K562 (cell line): Measurements from ENCODE around the gene BNIP2. TPM values are rescaled to one million over a fixed set of nuclear protein-coding genes. Genes with fewer than 3 reads are reported as not detected.

Experiments used
- ATAC-seq: fragments of 200-7000 bp; cut with Tn5 transposase; 3 replicates; pipeline ENCODE4 v1.9.1; 2020; ENCODE audit warnings: moderate library complexity
- BruUV-seq: library from RNA; stranded (reverse); fragments of 400-500 nt; replicated peaks from 2 replicates; lab custom pipeline; 2021; lab: Mats Ljungman, UMichigan
- CTCF ChIA-PET: fragments of 300-600 bp; formaldehyde crosslinking; extraction: SDS; loops from one replicate; lab custom pipeline; 2021; ENCODE audit warnings: low intra/inter-chr PET ratio; lab: Yijun Ruan, JAX
- POLR2A ChIA-PET: fragments of 300-600, 350-650 bp; sonication (Branson Sonifier 250); formaldehyde crosslinking; extraction: SDS; loops from one replicate; lab custom pipeline; 2021; ENCODE audit warnings: antibody characterized with exemption, inconsistent platforms; lab: Yijun Ruan, JAX
- DNase-seq, 4 experiments: peaks; one replicate each; pipeline versions ENCODE4 v3.0.0 to v3.0.0-alpha.2; 2011 to 2018; ENCODE audit warnings: low spot score in 3 of 4, mixed read lengths in 3 of 4; ENCODE audit errors: extremely low read depth in 1 of 4
- FAIRE-seq: peaks from 2 replicates; lab custom pipeline; 2011; peaks lifted over from hg19 to GRCh38; lab: Jason Lieb, UNC
- H2AFZ ChIP-seq: 2 replicates; pipeline ENCODE4 v1.6.0; 2011; ENCODE audit warnings: low read depth, low read length, control low read depth, inconsistent platforms
- H3K27ac ChIP-seq: fragments of 200-600 bp; 3 replicates; pipeline ENCODE4 v1.8.0; 2011; ENCODE audit warnings: low read depth, mild to moderate bottlenecking, control low read depth, inconsistent platforms, low read length, moderate library complexity, mixed read lengths; ENCODE audit errors: extremely low read depth
- H3K27me3 ChIP-seq, 2 experiments: fragments of 300-600 bp in 1 of 2; 2 replicates in 1 of 2; 3 replicates in 1 of 2; pipeline versions ENCODE4 v1.6.0 to v1.8.0; 2011; ENCODE audit warnings: inconsistent platforms in 2 of 2, low read length in 2 of 2, mild to moderate bottlenecking in 1 of 2, mixed read lengths in 1 of 2, moderate library complexity in 1 of 2; ENCODE audit not compliant: control insufficient read depth in 2 of 2, insufficient read depth in 2 of 2
- H3K36me3 ChIP-seq: fragments of 300-600 bp; 3 replicates; pipeline ENCODE4 v1.8.0; 2011; ENCODE audit warnings: mild to moderate bottlenecking, low read length, inconsistent platforms; ENCODE audit not compliant: control insufficient read depth, insufficient read depth
- H3K4me1 ChIP-seq, 2 experiments: fragments of 200-600 bp in 1 of 2; replicated peaks in 1 of 2; 2 replicates in 1 of 2; 3 replicates in 1 of 2; pipeline versions ENCODE4 v1.5.1 to v1.8.0; 2011; ENCODE audit warnings: inconsistent platforms in 2 of 2, low read length in 2 of 2, mild to moderate bottlenecking in 1 of 2, mixed read lengths in 1 of 2, moderate library complexity in 1 of 2; ENCODE audit not compliant: control insufficient read depth in 2 of 2, insufficient read depth in 2 of 2
- H3K4me2 ChIP-seq: 2 replicates; pipeline ENCODE4 v1.6.1; 2011; ENCODE audit warnings: low read length, control low read depth, inconsistent platforms, mixed read lengths; ENCODE audit not compliant: insufficient read depth
- H3K4me3 ChIP-seq: fragments of 200-600 bp; sonication (generic), shearing (Covaris generic); 2 replicates; pipeline ENCODE4 v1.5.1; 2016; ENCODE audit warnings: control low read depth, inconsistent platforms
- H3K79me2 ChIP-seq: fragments of 200-600 bp; 3 replicates; pipeline ENCODE4 v1.8.0; 2011; ENCODE audit warnings: low read length, inconsistent platforms; ENCODE audit not compliant: control insufficient read depth, insufficient read depth
- H3K9ac ChIP-seq, 2 experiments: 2 replicates each; pipeline versions ENCODE4 v1.6.0 to v1.6.1; 2011; ENCODE audit warnings: low read depth in 2 of 2, low read length in 2 of 2, control low read depth in 1 of 2, inconsistent platforms in 1 of 2, mild to moderate bottlenecking in 1 of 2, mixed read lengths in 1 of 2; ENCODE audit not compliant: insufficient read depth in 1 of 2
- H3K9me1 ChIP-seq: one replicate; pipeline ENCODE4 v1.6.0; 2011; ENCODE audit warnings: inconsistent platforms, mild to moderate bottlenecking, low read length, moderate library complexity; ENCODE audit not compliant: control insufficient read depth, insufficient read depth
- H3K9me3 ChIP-seq: replicated peaks from 2 replicates; pipeline ENCODE4 v1.5.1; 2011; ENCODE audit warnings: low read depth, low read length, inconsistent platforms; ENCODE audit not compliant: control insufficient read depth, insufficient read depth
- H4K20me1 ChIP-seq: replicated peaks from 2 replicates; pipeline ENCODE4 v1.6.1; 2011; ENCODE audit warnings: low read length, inconsistent platforms, mixed read lengths; ENCODE audit not compliant: control insufficient read depth, insufficient read depth
- ATF3 ChIP-seq, 2 experiments: fragments of 450-650 bp in 1 of 2; sonication (generic) in 1 of 2; formaldehyde crosslinking in 1 of 2; IDR thresholded peaks in 1 of 2; conservative IDR thresholded peaks in 1 of 2; 2 replicates each; pipeline versions ENCODE4 v1.6.1 to v1.8.1; 2016 to 2023; ENCODE audit warnings: mild to moderate bottlenecking in 2 of 2, moderate library complexity in 2 of 2, inconsistent platforms in 1 of 2, missing genetic modification reagents in 1 of 2
- GABPB2 ChIP-seq: fragments of 250-450 bp; sonication (Bioruptor Pico); conservative IDR thresholded peaks from 2 replicates; pipeline ENCODE4 v1.5.1; 2021; ENCODE audit warnings: mild to moderate bottlenecking
- TARDBP ChIP-seq: fragments of 450-650 bp; IDR thresholded peaks from 2 replicates; pipeline ENCODE4 v1.6.1; 2016
- ZFPM2 ChIP-seq: fragments of 250-450 bp; sonication (Bioruptor Pico); IDR thresholded peaks from 2 replicates; pipeline ENCODE4 v1.5.1; 2022; ENCODE audit warnings: mild to moderate bottlenecking
- ZNF165 ChIP-seq: fragments of 250-450 bp; sonication (Bioruptor Pico); IDR thresholded peaks from 2 replicates; pipeline ENCODE4 v1.4.0; 2020; ENCODE audit warnings: borderline replicate concordance
- WGBS: fragments of 100-300 bp; shearing (Covaris generic); methylation state at CpG from one replicate; pipeline ENCODE4 v1.1.6; 2016; ENCODE audit warnings: low coverage, mixed read lengths; ENCODE audit not compliant: insufficient coverage; ENCODE audit errors: missing lambda C conversion rate; 5-methylcytosine and 5-hydroxymethylcytosine counted together
- in situ Hi-C: fragments of 300-500 bp; cut with MboI; formaldehyde crosslinking; loops from 4 replicates; pipeline ENCODE4 v1.15.0; 2018; ENCODE audit warnings: inconsistent platforms, mixed read lengths
- intact Hi-C: fragments of 100-400 bp; cut with micrococcal nuclease; formaldehyde crosslinking; loops from 2 replicates; pipeline ENCODE4 v1.14.2; 2022
- polyA plus RNA-seq, 8 experiments: library from polyadenylated mRNA; depleted of rRNA in 4 of 8; stranded (reverse) in 5 of 8; unstranded in 3 of 8; fragments of >200 nt; fragmentation: Nextera tagmentation in 2 of 8; fragmentation: Illumina TruSeq in 1 of 8; extraction: Ambion mirVana in 2 of 8; extraction: Trizol in 1 of 8; gene quantifications; 2 replicates each; pipeline versions ENCODE4 v1.2.1 to v1.2.3, GENCODE V29; 2011 to 2014; ENCODE audit warnings: inconsistent platforms in 1 of 8, missing spikeins in 1 of 8
- total RNA-seq, 7 experiments: library from RNA; depleted of rRNA in 6 of 7; stranded (reverse); fragments of >200 nt in 6 of 7; fragmentation: Illumina TruSeq in 2 of 7; extraction: Trizol in 2 of 7; gene quantifications; 2 replicates each; pipeline versions ENCODE4 v1.2.1 to v1.2.3, GENCODE V29; 2011 to 2021; ENCODE audit warnings: low replicate concordance in 1 of 7
- TF ChIP-seq, protein P1 (sequence below): sonication (generic); formaldehyde crosslinking; IDR thresholded peaks from 2 replicates; pipeline ENCODE4 v1.8.0; 2023; ENCODE audit warnings: mild to moderate bottlenecking, missing genetic modification reagents
- TF ChIP-seq, protein P2 (sequence below): sonication (generic); formaldehyde crosslinking; IDR thresholded peaks from 2 replicates; pipeline ENCODE4 v1.8.0; 2022; ENCODE audit warnings: mild to moderate bottlenecking, missing genetic modification reagents
- TF ChIP-seq, protein P3 (sequence below), 2 experiments: fragments of 450-650 bp; conservative IDR thresholded peaks; 2 replicates each; pipeline ENCODE4 v1.6.1; 2017; ENCODE audit warnings: mild to moderate bottlenecking in 2 of 2, moderate library complexity in 2 of 2

BNIP2 gene
- total and polyA plus RNA-seq, 9 of the 15 experiments (the other 6 are each of a cell fraction or from before 2014, with no cell fraction given), result 19.6 to 88.0 (median 52.5) TPM

GRCh38 chr15:59738676-59739075 is 49.6 kb upstream of the BNIP2 start:
- CTCF ChIA-PET, result no interaction called here
- WGBS, result 0% methylated on average over 7 of the region's 7 CpGs
- Histone ChIP-seq H3K79me2 (no peaks in the 10 kb centered on the region), H3K36me3 (no peaks in the 10 kb centered on the region)
- DNase-seq, result no peak
- in situ Hi-C loops, result no loop called here
- no TSS peak for BruUV-seq
- TF ChIP-seq ZFPM2 (CRISPR knock-in tag), result no peak
- TF ChIP-seq TARDBP, result no peak
- TF ChIP-seq ATF3 (IDR thresholded peaks at IDR 0.05), result no peak
- TF ChIP-seq ATF3 (CRISPR knock-in tag; conservative IDR thresholded peaks at IDR 0.05), result no peak
- no peak for TF ChIP-seq GABPB2 (CRISPR knock-in tag)
- no peak for TF ChIP-seq ZNF165 (CRISPR knock-in tag)
- TF ChIP-seq, protein P1, sequence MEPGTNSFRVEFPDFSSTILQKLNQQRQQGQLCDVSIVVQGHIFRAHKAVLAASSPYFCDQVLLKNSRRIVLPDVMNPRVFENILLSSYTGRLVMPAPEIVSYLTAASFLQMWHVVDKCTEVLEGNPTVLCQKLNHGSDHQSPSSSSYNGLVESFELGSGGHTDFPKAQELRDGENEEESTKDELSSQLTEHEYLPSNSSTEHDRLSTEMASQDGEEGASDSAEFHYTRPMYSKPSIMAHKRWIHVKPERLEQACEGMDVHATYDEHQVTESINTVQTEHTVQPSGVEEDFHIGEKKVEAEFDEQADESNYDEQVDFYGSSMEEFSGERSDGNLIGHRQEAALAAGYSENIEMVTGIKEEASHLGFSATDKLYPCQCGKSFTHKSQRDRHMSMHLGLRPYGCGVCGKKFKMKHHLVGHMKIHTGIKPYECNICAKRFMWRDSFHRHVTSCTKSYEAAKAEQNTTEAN (CRISPR knock-in tag), result no peak
- TF ChIP-seq, protein P2, sequence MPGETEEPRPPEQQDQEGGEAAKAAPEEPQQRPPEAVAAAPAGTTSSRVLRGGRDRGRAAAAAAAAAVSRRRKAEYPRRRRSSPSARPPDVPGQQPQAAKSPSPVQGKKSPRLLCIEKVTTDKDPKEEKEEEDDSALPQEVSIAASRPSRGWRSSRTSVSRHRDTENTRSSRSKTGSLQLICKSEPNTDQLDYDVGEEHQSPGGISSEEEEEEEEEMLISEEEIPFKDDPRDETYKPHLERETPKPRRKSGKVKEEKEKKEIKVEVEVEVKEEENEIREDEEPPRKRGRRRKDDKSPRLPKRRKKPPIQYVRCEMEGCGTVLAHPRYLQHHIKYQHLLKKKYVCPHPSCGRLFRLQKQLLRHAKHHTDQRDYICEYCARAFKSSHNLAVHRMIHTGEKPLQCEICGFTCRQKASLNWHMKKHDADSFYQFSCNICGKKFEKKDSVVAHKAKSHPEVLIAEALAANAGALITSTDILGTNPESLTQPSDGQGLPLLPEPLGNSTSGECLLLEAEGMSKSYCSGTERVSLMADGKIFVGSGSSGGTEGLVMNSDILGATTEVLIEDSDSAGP, result no peak
- TF ChIP-seq, protein P3, sequence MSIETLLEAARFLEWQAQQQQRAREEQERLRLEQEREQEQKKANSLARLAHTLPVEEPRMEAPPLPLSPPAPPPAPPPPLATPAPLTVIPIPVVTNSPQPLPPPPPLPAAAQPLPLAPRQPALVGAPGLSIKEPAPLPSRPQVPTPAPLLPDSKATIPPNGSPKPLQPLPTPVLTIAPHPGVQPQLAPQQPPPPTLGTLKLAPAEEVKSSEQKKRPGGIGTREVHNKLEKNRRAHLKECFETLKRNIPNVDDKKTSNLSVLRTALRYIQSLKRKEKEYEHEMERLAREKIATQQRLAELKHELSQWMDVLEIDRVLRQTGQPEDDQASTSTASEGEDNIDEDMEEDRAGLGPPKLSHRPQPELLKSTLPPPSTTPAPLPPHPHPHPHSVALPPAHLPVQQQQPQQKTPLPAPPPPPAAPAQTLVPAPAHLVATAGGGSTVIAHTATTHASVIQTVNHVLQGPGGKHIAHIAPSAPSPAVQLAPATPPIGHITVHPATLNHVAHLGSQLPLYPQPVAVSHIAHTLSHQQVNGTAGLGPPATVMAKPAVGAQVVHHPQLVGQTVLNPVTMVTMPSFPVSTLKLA (conservative IDR thresholded peaks at IDR 0.05), result no peak
- TF ChIP-seq, all 486 proteins: peak for 0
- no peaks in the 10 kb centered on the region for H3K4me1 ChIP-seq
- H3K27ac ChIP-seq, result no peak overlapping the region
- no peak overlapping the region for H2AFZ ChIP-seq
- intact Hi-C loops, result loop anchor here (5.0 kb wide), 1 partner anchor 46 kb away; no protein-coding TSS in a partner anchor
- no peaks in the 10 kb centered on the region for H3K9me1 ChIP-seq
- POLR2A ChIA-PET, result interaction anchor here (1.7 kb wide), 1 partner anchor 9 kb away, joined by 6 read pairs; no protein-coding TSS in a partner anchor
- FAIRE-seq (no peak), ATAC-seq (no peak)
- H4K20me1 ChIP-seq, result no peaks in the 10 kb centered on the region
- H3K27me3 ChIP-seq, result peaks cover 13 to 21% of the 10 kb centered on the region in 2 experiments; a peak in 4 of 5 replicates
- no peak overlapping the region for H3K4me2 ChIP-seq
- H3K4me3 ChIP-seq, result no peak overlapping the region
- no peak overlapping the region for H3K9ac ChIP-seq
- no peaks in the 10 kb centered on the region for H3K9me3 ChIP-seq
